Activated CD4-positive, alpha-beta T cell treated with anti-CD3 and anti-CD28 coated beads, Interleukin-2, amount 50 U/mL, for 16 hours (primary cell): ENCODE measurements around the gene CDK8.
A peak's percentile ranks its signal among the peaks of the same experiment; 100 is the strongest.

Experiments used
- DNase-seq: peaks from one replicate; pipeline ENCODE4 v3.0.0-alpha.2; 2020

Gene CDK8

GRCh38 chr13:26400545-26400944, 146.6 kb downstream of the CDK8 start:
- peak; percentile 19 for DNase-seq

DNA sequence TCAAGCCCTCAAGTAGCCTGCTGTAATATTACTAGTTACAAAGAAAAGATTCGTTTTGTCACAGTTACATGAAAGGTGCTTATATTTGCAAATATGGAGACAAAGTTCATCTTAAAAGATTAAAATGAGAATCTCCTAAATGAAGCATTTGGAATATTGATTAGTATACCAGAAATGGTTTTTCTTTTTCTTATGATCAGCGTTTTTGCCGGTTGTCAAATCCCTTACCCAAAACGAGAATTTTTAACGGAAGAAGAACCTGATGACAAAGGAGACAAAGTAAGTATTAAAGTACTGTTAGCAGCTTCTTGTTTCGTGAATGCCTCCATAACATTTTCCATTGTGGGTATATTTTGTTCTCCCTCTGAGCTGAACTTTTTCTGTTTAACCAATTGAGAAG, 147.1 kb downstream of the CDK8 start:
- DNase-seq = no peak

GRCh38 chr13:26401578-26402021, 147.7 kb downstream of the CDK8 start:
- DNase-seq = no peak

- DNase-seq = no peak
Observed at GRCh38 chr13:26406791-26407190, 152.9 kb downstream of the CDK8 start.

DNA sequence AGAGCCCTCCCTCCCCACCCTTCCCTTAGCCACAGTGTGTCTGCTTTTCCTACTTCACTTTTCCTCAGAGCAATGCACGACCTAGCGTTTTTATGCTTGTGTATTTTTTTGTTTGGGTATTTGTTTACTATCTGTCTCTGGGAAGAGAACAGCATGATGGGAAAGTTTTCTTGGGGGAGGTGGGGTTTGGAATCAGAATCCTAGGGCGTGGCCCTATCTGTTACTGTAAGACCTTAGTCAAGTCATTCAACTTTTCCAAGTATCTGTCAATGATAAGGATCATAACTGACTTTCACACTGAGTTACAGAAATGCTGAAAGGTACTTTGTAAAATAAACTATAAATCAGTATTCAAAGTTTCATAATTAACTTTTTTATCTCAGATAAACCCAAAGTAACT, 157.3 kb downstream of the CDK8 start:
- DNase-seq = no peak

DNA sequence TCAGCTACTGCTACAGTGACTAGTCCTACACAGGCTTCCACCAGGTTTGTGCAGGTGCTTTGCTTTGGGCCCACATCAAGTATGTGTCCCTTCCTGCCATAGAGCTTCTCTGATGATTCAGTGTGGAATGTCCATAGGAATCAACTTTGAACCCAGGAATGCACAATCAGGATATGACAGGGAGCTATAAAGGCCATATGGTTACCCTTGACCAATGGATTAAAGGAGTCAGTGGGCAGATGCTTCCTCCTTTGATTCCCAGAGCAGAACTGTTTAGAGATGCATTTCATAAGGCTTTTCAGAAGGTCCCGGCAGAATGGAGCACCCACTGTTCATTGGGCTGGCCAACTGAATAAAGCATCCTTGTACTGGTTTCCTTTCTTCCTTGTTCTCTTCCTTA, 158.3 kb downstream of the CDK8 start:
- DNase-seq = no peak

DNA sequence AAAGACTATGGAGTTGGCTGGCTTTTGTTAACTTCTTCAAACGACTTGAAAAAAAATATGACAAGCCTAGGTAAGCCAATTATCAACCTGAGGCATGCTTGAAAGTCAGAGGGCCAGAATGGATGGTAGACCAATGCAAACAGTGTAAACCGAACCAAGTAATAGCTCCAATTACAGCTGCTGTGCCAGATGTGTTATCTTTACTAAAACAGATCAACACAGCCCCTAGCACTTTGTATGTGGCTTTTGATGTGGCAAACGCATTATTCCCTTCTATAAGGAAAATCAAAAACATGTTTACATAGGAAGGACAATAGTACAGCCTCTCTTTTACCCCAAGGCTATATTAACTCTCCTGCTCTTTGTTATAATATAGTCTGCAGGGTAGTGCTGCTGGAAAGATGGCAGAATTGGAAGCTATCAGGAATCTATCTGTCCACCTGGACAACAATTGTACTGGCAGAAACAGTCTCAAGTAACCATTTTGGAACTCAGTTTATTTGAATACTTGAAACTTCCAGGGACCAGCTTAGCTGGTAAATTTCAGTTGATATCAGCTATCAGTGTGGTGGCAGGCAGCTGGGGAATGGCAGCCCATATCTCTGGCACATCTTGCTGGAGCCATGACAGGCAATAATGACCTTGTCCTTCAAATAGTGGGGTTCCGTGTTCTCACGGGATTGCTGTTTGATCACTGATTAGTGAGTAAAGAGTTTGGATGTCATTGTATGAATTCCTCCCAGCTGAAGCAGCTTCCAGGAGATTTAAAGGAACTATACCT, 159.2 kb downstream of the CDK8 start:
- DNase-seq = no peak

DNA sequence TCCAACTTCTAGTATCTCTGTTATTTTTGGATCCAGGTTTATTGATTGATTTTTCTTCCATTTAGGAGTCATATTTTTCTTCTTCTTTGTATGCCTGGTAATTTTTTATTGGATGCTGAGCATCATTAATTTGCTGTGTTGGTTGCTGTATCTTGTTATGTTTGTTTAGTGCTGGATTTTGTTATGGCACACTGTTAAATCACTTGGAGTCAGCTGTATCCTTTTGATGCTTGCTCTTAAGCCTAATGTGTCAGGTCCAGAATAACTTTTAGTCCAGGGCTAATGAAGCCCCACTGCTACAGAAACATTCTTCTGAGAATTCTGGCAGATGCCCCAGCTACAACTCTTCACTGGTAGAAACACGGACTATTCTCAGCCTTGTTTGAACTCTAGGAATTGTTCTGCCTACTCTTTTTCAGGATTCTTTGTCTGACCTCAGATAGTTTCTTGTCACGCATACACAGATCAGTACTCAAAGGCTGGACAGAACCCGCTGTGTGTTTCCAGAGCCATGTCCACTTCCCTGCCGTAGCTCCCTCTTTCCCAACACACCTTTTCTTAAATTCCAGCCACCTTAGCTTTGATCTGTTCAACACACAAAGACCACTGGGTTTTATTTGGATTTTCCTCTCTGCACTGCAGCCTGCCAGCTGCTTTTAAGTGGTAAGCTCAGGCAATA, 166.5 kb downstream of the CDK8 start:
- no peak for DNase-seq

DNA sequence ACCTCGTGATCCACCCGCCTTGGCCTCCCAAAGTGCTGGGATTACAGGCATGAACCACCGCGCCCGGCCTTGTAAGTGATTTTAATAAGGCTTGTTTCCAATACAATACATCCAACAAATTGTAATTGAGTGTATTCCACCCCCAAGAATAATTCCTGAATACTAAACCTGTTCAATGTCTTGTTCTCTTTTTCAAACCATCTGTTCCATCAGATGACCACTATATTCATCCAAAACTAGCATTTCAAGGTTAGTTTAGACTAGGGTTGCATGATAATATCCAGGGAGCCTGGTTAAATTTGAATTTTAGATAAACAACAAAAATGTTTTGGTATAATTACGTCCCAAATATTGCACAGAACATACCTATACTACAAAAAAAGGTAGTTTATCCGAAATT, 168.1 kb downstream of the CDK8 start:
- no peak for DNase-seq

GRCh38 chr13:26423629-26424028, 169.7 kb downstream of the CDK8 start:
- DNase-seq = no peak

DNA sequence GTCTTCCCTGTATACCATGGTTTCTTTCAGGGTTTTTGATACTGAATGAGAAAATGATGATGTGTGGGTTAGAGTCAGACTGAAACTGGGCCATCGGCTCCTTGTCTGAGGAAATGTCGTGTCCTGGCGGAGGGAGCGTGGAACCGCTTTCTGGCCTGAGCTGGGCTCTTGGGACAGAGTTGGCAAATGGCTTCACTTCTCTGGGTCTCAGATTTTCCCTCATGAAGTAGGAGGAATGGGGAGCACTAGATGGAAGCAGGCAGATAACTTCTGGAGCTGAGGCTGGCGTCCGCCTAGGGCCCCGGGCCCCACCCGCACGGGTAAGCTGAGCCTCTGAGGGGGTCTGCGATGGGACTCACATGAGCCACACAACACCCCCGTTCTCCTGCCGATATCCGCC, 170.3 kb downstream of the CDK8 start:
- no peak for DNase-seq

DNA sequence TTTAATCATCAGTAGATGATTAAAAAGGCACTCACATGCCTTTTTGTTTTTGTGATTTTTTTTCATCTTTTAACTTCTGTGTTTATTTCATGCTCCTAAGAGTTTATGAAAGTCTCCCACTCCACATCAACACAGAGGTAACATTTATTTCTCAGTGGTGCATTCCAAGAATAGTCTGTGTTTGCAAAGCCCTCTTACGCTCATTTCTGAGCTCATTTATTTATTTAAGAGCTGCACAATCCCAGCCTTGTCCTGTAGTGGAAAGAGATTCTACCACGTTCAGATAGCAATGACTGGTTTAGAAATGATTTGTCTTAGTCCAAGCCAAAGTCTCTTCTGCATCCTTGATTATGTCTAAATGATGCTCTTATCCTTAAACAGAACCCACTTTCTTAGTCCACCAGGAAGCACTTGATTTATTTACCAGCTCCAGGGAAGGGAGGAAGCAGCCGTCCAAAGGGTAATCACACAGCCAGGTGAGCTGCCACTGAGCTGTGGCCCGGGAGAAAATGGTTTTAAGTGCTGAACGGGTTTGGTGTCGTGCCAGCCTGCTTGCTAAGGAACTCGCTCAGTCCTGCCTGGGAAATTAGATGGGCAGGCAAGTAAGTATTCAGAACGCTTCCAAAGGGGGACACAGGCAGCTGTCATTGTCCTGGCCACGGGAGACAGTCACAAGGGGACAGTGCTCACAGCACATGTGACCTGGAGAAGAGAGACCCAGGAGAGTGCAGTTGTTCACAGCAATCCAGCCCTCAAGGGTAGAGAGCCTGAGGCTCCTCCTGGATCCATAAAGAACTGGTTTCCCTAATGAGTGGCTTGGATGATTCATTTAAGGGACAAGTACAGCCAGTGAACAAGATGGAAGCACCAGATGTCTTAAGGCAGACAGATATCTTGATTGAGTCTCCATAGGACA, 171.8 kb downstream of the CDK8 start:
- no peak for DNase-seq

GRCh38 chr13:26433776-26434175, 179.8 kb downstream of the CDK8 start:
- no peak for DNase-seq

DNA sequence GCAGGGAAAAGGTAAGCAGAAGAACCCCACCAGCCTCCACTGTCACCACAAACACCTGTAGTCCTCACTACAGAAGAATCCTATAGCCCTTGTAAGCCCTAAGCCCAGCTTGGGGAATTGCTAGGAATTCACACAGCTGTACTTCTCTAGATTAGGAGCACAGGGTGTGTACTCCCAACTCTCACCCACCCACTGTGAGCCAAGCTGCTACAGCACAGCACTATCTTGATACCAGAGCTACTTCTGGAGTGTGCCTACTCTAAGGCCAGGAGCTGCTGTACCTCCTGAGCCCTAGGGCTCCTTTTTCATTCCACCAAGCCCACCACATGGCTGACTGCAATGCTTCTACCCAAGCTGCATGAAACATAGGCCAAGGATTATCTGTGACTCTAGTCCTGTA, 181.2 kb downstream of the CDK8 start:
- no peak for DNase-seq

GRCh38 chr13:26435646-26436045, 181.7 kb downstream of the CDK8 start:
- no peak for DNase-seq

GRCh38 chr13:26436914-26437313, 183.0 kb downstream of the CDK8 start:
- no peak for DNase-seq

GRCh38 chr13:26440111-26440510, 186.2 kb downstream of the CDK8 start:
- DNase-seq = no peak

DNA sequence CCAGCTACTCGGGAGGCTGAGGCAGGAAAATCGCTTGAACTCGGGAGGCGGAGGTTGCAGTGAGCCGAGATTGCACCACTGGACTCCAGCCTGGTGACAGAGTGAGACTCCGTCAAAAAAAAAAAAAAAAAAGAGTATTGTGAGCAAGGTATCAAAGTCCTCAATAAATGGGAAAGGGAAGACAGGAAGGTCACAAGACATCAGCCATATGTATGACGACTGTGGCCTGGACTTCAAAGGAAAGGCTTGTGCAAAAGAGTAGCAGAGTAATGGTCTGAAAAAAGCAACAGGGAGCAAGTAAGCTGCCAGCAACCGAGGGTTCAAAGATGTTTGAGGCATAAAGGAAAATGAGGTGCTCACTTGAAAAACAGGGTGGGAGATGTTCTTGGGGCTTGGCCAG, 187.5 kb downstream of the CDK8 start:
- DNase-seq = no peak

DNA sequence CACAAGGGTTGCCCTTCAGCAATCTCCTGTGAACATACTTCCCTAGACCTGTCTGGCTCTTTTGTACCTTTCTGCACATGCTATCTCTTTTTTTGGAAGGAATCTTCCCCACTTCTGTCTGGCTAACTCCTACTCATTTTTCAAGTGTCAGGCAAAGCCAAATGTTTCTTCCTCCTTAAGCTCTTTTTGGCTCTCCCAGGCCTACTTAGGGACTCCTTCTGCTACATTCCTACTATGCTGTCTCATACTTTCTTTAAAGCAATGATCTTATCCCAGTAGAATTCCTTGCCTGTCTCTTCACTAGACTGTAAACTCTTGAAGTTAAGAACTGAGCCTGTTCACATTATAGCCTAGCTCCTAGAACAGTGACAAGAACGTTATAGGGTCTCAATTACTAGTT, 188.6 kb downstream of the CDK8 start:
- DNase-seq = no peak

DNA sequence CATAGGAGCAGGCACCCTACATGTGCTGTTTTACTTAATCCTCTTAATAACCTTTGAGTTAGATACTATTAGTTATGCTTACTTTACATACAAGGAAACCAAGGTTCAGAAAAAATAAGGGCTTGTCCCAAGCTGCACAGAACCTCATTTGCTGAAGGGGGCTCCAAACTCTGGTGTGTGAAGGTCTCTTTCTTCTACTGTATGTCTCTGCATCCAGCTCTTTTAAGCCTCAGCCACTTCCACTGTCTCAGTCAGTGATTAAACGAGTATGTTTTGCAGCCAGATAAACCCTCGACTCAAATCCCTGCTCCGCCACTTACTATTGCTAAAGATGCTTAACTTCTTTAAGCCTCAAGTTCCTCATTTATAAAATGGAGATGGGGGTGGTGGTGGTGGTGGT, 191.2 kb downstream of the CDK8 start:
- no peak for DNase-seq

DNA sequence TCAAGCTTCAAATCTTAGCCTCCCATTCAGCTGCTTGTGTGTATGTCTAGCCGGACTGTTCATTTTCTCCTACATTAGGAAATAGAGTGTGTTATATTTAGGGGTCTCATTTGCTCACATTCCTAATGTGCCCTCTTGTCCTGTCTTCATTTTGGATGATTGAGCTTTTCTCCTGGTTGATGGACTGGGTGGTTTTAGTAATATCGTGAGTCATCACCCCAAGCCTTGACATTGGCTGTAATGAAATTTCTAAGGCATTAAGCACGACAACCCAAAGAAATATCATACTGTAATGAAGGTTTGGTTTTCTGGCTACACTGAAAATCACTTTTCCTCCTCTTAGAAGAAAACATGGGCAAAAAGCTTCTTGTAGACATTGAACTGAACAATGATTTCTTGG, 192.8 kb downstream of the CDK8 start:
- DNase-seq = no peak

- DNase-seq = no peak
Observed at GRCh38 chr13:26448032-26448431, 194.1 kb downstream of the CDK8 start.

DNA sequence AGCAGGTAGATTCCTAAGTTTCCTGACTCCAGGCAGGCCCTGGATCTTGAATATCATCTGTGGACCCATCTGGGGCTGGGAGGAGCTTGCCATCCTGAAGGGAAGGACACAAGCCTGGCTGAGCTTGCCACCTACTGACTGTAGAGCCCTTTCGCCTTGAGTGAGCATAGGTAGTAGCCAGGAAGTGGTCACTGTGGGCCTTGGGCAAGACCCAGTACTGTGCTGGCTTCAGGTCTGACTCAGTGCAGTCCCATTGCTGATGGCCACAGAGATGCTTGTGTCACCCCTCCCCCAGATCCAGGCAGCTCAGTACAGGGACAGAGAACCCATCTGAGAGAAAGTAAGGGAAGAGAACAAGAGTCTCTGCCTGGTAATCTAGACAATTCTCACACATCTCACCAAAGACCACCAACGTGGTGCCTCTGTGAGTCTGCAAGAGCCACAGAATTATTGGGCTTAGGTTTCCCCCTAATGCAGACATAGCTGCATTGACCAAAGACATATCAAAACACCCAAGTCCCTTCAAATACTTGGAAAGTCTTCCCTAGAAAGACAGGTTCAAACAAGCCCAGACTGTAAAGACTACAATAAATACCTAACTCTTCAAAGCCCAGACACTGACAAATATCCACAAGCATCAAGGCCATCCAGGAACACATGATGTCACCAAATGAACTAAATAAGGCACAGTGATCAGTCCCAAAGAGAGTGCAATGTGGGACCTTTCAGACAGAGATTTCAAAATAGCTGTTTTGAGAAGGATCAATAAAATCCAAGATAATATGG, 195.3 kb downstream of the CDK8 start:
- DNase-seq = no peak
